AG04449 (cell line): ENCODE data around the gene PROX2.

Experiments used
- CTCF ChIA-PET: fragments of 350-600 bp; formaldehyde crosslinking; extraction: SDS; loops from one replicate; lab custom pipeline; 2021; ENCODE audit warnings: antibody characterized with exemption; lab: Yijun Ruan, JAX
- POLR2A ChIA-PET: fragments of 400-600, 350-600 bp; formaldehyde crosslinking; extraction: SDS; loops from one replicate; lab custom pipeline; 2020; ENCODE audit warnings: antibody characterized with exemption, inconsistent platforms; lab: Yijun Ruan, JAX
- DNase-seq: peaks from one replicate; pipeline ENCODE4 v3.0.0-alpha.2; 2010; ENCODE audit warnings: low read depth, low spot score
- H3K4me3 ChIP-seq: 2 replicates; pipeline ENCODE4 v1.5.1; 2011; ENCODE audit warnings: low read depth, mild to moderate bottlenecking, control low read depth, low read length
- CTCF ChIP-seq: IDR thresholded peaks from one replicate; pipeline ENCODE4 v1.5.1; 2011; ENCODE audit warnings: mild to moderate bottlenecking, moderate library complexity, low read length, control low read depth, inconsistent platforms; ENCODE audit not compliant: insufficient read depth; ENCODE audit errors: missing control alignments

PROX2 gene

DNA sequence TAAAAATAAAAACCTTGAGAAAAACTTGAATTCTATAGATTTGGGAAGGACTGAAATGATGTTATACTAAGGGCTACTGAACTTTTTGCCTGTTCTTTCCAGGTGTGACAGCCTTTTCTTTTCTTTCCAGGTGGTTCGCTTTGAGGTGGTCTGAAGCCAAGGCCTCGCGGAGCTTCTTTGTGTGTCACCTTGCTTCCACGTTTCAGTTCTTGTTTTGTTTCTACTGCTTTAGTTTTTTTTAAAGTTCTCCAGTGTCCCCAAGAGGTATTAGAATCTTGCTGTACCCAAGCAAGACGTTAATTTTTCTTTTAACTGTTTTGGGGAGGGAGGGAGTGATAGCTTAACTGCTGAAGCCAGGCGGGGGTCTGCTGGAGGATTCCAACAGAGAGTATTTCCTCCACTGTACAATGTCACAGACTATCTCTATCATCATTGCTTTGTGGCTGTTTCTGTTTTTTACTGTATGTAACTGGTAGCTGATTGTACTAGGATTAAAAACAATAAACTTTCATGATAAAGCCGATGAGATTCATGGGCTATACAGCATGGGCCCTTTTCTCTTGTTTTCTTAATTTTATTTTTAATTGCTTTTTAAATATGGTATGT lies 40.2 kb downstream of the PROX2 start:
- POLR2A ChIA-PET, result no interaction called here
- CTCF ChIA-PET, result interaction anchor here (0.7 to 3.5 kb wide), 7 partner anchors 10 to 72 kb away, joined by 3 to 22 read pairs (median 3); partner anchors contain the start of gene YLPM1
- H3K4me3 ChIP-seq, result no peak overlapping the region
- no peak for TF ChIP-seq CTCF
- DNase-seq, result no peak

- ChIA-PET CTCF (interaction anchor here (0.7 to 3.5 kb wide), 7 partner anchors 9 to 225 kb away, joined by 3 to 22 read pairs (median 3); no protein-coding TSS in a partner anchor), POLR2A (no interaction called here)
- no peak for DNase-seq
- no peak overlapping the region for H3K4me3 ChIP-seq
- no peak for TF ChIP-seq CTCF
These were observed 41.1 kb downstream of the PROX2 start for GRCh38 chr14:74834692-74835392.

GRCh38 chr14:74832849-74833248 lies 43.1 kb downstream of the PROX2 start:
- no peak overlapping the region for H3K4me3 ChIP-seq
- TF ChIP-seq CTCF, result no peak
- POLR2A ChIA-PET, result no interaction called here
- CTCF ChIA-PET, result interaction anchor here (1.0 kb wide), 1 partner anchor 9 kb away, joined by 3 read pairs; no protein-coding TSS in a partner anchor
- DNase-seq, result no peak

GRCh38 chr14:74829251-74829650 lies 46.7 kb downstream of the PROX2 start:
- POLR2A ChIA-PET, result no interaction called here
- CTCF ChIA-PET, result interaction anchor here (0.6 to 1.0 kb wide), 2 partner anchors 220 to 374 kb away, joined by 3 read pairs; no protein-coding TSS in a partner anchor
- TF ChIP-seq CTCF, result no peak

GRCh38 chr14:74826574-74826973 lies 49.4 kb downstream of the PROX2 start:
- H3K4me3 ChIP-seq, result no peak overlapping the region
- CTCF ChIA-PET, result interaction anchor here (0.7 to 2.1 kb wide), 3 partner anchors 9 to 218 kb away, joined by 3 to 5 read pairs (median 4); no protein-coding TSS in a partner anchor
- TF ChIP-seq CTCF, result no peak
- DNase-seq, result no peak
- POLR2A ChIA-PET, result no interaction called here

More at GRCh38 chr14:74829251-74829650, 46.7 kb downstream of the PROX2 start:
- no peak overlapping the region for H3K4me3 ChIP-seq
- DNase-seq, result no peak
